Endothelial cell of umbilical vein (primary cell): ENCODE measurements around the gene PLA2G2D. TPM values are rescaled to one million over a fixed set of nuclear protein-coding genes. Genes with fewer than 3 reads are reported as not detected.

Source experiments
- BruUV-seq: library from RNA; stranded (reverse); fragments of 400-500 nt; replicated peaks from 2 replicates; lab custom pipeline; 2021; lab: Mats Ljungman, UMichigan
- CTCF ChIA-PET: fragments of 300-600, 350-600 bp; sonication (Branson Sonifier 250); formaldehyde crosslinking; loops from one replicate; lab custom pipeline; 2021; ENCODE audit warnings: antibody characterized with exemption, inconsistent platforms; lab: Charles Lee
- POLR2A ChIA-PET: fragments of 300-600, 350-600 bp; sonication (Branson Sonifier 250); formaldehyde crosslinking; loops from one replicate; lab custom pipeline; 2021; ENCODE audit warnings: antibody characterized with exemption, inconsistent platforms; lab: Charles Lee
- DNase-seq: peaks from one replicate; pipeline ENCODE4 v3.0.0-alpha.2; 2011; ENCODE audit warnings: low read depth, low spot score
- FAIRE-seq: peaks from 2 replicates; lab custom pipeline; 2011; peaks lifted over from hg19 to GRCh38; lab: Jason Lieb, UNC
- H2AFZ ChIP-seq: 2 replicates; pipeline ENCODE4 v1.6.0; 2012; ENCODE audit warnings: low read depth, low read length, control low read depth, inconsistent platforms
- H3K27ac ChIP-seq: 2 replicates; pipeline ENCODE4 v1.5.1; 2011; ENCODE audit warnings: low read depth, mild to moderate bottlenecking, control low read depth, low read length, moderate library complexity; ENCODE audit not compliant: insufficient read depth
- H3K27me3 ChIP-seq, 2 experiments: 2 replicates each; pipeline versions ENCODE4 v1.6.0 to v1.6.1; 2011; ENCODE audit warnings: low read length in 2 of 2, mixed read lengths in 1 of 2; ENCODE audit not compliant: control insufficient read depth in 2 of 2, insufficient read depth in 2 of 2
- H3K36me3 ChIP-seq, 2 experiments: 2 replicates in 1 of 2; 3 replicates in 1 of 2; pipeline ENCODE4 v1.5.1; 2011; ENCODE audit warnings: low read length in 2 of 2, mild to moderate bottlenecking in 1 of 2, moderate library complexity in 1 of 2; ENCODE audit not compliant: control insufficient read depth in 2 of 2, insufficient read depth in 2 of 2; ENCODE audit errors: extremely low read depth in 1 of 2
- H3K4me1 ChIP-seq: 3 replicates; pipeline ENCODE4 v1.5.1; 2011; ENCODE audit warnings: mild to moderate bottlenecking, low read length; ENCODE audit not compliant: control insufficient read depth, insufficient read depth; ENCODE audit errors: extremely low read depth
- H3K4me2 ChIP-seq: 2 replicates; pipeline ENCODE4 v1.6.1; 2011; ENCODE audit warnings: low read length, control low read depth, mixed read lengths; ENCODE audit not compliant: insufficient read depth
- H3K4me3 ChIP-seq, 3 experiments: fragments of 200-600 bp in 1 of 3; sonication (generic), shearing (Covaris generic) in 1 of 3; replicated peaks in 1 of 3; 2 replicates each; pipeline ENCODE4 v1.5.1; 2011 to 2016; ENCODE audit warnings: control low read depth in 3 of 3, low read length in 3 of 3, mild to moderate bottlenecking in 2 of 3, inconsistent platforms in 1 of 3, low read depth in 1 of 3, moderate library complexity in 1 of 3; ENCODE audit not compliant: insufficient read depth in 1 of 3
- H3K79me2 ChIP-seq: 2 replicates; pipeline ENCODE4 v1.6.0; 2012; ENCODE audit warnings: low read length, inconsistent platforms; ENCODE audit not compliant: control insufficient read depth, insufficient read depth
- H3K9ac ChIP-seq: replicated peaks from 2 replicates; pipeline ENCODE3; 2011; ENCODE audit warnings: low read length, control low read depth; ENCODE audit not compliant: insufficient read depth; ENCODE audit errors: extremely low read depth
- H3K9me1 ChIP-seq: replicated peaks from 3 replicates; pipeline ENCODE4 v1.6.0; 2011; ENCODE audit warnings: mild to moderate bottlenecking, low read length; ENCODE audit not compliant: control insufficient read depth, insufficient read depth; ENCODE audit errors: extremely low read depth
- H3K9me3 ChIP-seq: replicated peaks from 2 replicates; pipeline ENCODE4 v1.5.1; 2012; ENCODE audit warnings: low read length, inconsistent platforms; ENCODE audit not compliant: control insufficient read depth, insufficient read depth
- H4K20me1 ChIP-seq: replicated peaks from 2 replicates; pipeline ENCODE3; 2011; ENCODE audit warnings: mild to moderate bottlenecking, low read length; ENCODE audit not compliant: control insufficient read depth, insufficient read depth; ENCODE audit errors: extremely low read depth
- EZH2 ChIP-seq: IDR thresholded peaks from 2 replicates; pipeline ENCODE4 v1.6.1; 2012; ENCODE audit warnings: borderline replicate concordance, low read depth, mild to moderate bottlenecking, moderate library complexity, low read length, inconsistent platforms; ENCODE audit not compliant: severe bottlenecking
- FOS ChIP-seq: IDR thresholded peaks from 2 replicates; pipeline ENCODE4 v1.6.1; 2011; ENCODE audit warnings: mild to moderate bottlenecking, low read length, moderate library complexity, borderline replicate concordance; ENCODE audit not compliant: insufficient read depth
- GATA2 ChIP-seq: IDR thresholded peaks from 2 replicates; pipeline ENCODE4 v1.7.0; 2011; ENCODE audit warnings: low read depth, mild to moderate bottlenecking, moderate library complexity, mixed read lengths, low read length; ENCODE audit not compliant: insufficient read length, insufficient read depth
- JUN ChIP-seq: IDR thresholded peaks from 2 replicates; pipeline ENCODE4 v1.6.1; 2011; ENCODE audit warnings: borderline replicate concordance, low read depth; ENCODE audit not compliant: insufficient read length, insufficient read depth
- MYC ChIP-seq: IDR thresholded peaks from one replicate; pipeline ENCODE4 v1.6.1; 2011; ENCODE audit warnings: mild to moderate bottlenecking, low read depth, low read length
- POLR2A ChIP-seq: IDR thresholded peaks from 2 replicates; pipeline ENCODE4 v1.6.1; 2012; ENCODE audit warnings: low read depth, mild to moderate bottlenecking, control low read depth, low read length
- POLR2AphosphoS5 ChIP-seq: IDR thresholded peaks from 2 replicates; pipeline ENCODE4 v1.6.1; 2012; ENCODE audit warnings: low read depth, mild to moderate bottlenecking, control low read depth, low read length, moderate library complexity; ENCODE audit not compliant: insufficient read depth
- dilution Hi-C: fragments of 300-500 bp; cut with MboI; formaldehyde crosslinking; loops from one replicate; pipeline ENCODE4 v1.15.0; 2019; ENCODE audit warnings: low sequenced_read_pairs; ENCODE audit not compliant: extremely low pct_ligation_motif_present
- intact Hi-C: fragments of 100-400 bp; cut with micrococcal nuclease; formaldehyde crosslinking; loops from one replicate; pipeline ENCODE4 v1.10.0; 2022
- polyA plus RNA-seq, 4 experiments: library from polyadenylated mRNA; depleted of rRNA in 3 of 4; stranded (reverse) in 3 of 4; unstranded in 1 of 4; fragments of >200 nt; gene quantifications; 2 replicates each; pipeline versions ENCODE4 v1.2.1 to v1.2.3, GENCODE V29; 2011 to 2012; ENCODE audit warnings: missing spikeins in 1 of 4
- total RNA-seq: library from RNA; stranded (reverse); gene quantifications from 2 replicates; pipeline ENCODE4 v1.2.3, GENCODE V29; 2021
- TF ChIP-seq, protein P1 (sequence below), 2 donors: IDR thresholded peaks; 1 replicate in 1 of 2; 2 replicates in 1 of 2; pipeline ENCODE4 v1.5.1; 2011; ENCODE audit warnings: low read length in 2 of 2, mild to moderate bottlenecking in 2 of 2, moderate library complexity in 2 of 2, control low read depth in 1 of 2, inconsistent platforms in 1 of 2, low read depth in 1 of 2; ENCODE audit not compliant: insufficient read depth in 1 of 2; ENCODE audit errors: extremely low read depth in 1 of 2
- TF ChIP-seq, protein P2 (sequence below): IDR thresholded peaks from 2 replicates; pipeline ENCODE4 v1.6.1; 2011; ENCODE audit not compliant: insufficient read depth, insufficient read length

Gene PLA2G2D
- total and polyA plus RNA-seq, 2 donors (not counting 3 experiments of a cell fraction or from before 2014, with no cell fraction given) = not detected

DNA sequence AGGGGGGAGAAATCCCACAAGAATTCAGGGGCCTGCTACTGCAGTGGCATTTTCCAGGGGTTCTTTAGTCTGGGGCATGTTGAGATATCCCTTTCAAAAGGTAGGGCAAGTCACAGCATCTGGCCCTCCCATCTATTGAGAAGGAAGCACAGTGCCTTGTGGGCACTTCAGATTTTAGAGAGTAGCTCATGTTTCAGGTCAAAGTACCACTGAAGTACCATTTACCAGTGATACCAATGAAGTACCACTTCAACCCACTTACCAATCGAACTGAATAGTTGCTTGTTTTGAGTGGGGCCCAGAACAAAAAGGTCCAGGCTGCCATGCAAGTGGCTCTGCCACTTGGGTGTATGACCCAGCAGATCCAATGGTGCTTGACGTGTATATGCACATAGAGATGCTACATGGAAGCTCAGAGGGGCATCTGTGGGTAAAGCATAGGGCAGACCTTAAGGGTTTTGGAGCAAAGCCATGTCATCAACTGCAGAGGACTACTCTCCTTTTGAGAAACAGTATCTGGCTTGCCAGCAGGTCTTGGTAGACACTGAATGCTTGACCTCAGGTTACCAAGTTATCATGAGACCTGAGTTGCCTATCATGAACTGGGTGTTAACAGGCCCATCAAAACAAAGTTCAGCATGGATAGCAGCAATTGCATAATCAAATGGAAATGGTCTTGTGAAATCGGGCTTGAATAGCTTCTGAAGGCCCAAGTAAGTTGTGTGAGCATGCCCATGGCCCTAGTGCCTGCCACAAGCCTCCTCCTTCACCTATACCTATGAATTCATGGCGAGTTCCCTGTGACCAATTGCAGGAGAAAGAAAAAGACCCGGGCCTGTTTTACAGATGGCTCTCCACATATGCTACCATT, 23.5 kb downstream of the PLA2G2D start:
- no TSS peak for BruUV-seq
- no peak for DNase-seq
- Histone ChIP-seq H3K4me2 (no peak overlapping the region), H3K27me3 (peaks cover 2 to 8% of the 10 kb centered on the region in 2 experiments), H3K9me1 (no peaks in the 10 kb centered on the region), H3K4me1 (no peaks in the 10 kb centered on the region), H2AFZ (no peak overlapping the region), H3K9me3 (no peaks in the 10 kb centered on the region), H4K20me1 (no peaks in the 10 kb centered on the region), H3K9ac (no peak overlapping the region), H3K4me3 (no peak overlapping the region), H3K27ac (no peak overlapping the region), H3K36me3 (no peaks in the 10 kb centered on the region), H3K79me2 (no peaks in the 10 kb centered on the region)
- intact Hi-C loops = no loop called here
- ChIA-PET CTCF (interaction anchor here (1.4 to 1.5 kb wide), 2 partner anchors 15 to 56 kb away, joined by 4 read pairs; no protein-coding TSS in a partner anchor), POLR2A (no interaction called here)
- FAIRE-seq = no peak
- dilution Hi-C loops = no loop called here
- TF ChIP-seq EZH2 (no peak), FOS (no peak), POLR2A (no peak), MYC (no peak), JUN (no peak), POLR2AphosphoS5 (no peak), GATA2 (no peak)
- TF ChIP-seq, protein P1, sequence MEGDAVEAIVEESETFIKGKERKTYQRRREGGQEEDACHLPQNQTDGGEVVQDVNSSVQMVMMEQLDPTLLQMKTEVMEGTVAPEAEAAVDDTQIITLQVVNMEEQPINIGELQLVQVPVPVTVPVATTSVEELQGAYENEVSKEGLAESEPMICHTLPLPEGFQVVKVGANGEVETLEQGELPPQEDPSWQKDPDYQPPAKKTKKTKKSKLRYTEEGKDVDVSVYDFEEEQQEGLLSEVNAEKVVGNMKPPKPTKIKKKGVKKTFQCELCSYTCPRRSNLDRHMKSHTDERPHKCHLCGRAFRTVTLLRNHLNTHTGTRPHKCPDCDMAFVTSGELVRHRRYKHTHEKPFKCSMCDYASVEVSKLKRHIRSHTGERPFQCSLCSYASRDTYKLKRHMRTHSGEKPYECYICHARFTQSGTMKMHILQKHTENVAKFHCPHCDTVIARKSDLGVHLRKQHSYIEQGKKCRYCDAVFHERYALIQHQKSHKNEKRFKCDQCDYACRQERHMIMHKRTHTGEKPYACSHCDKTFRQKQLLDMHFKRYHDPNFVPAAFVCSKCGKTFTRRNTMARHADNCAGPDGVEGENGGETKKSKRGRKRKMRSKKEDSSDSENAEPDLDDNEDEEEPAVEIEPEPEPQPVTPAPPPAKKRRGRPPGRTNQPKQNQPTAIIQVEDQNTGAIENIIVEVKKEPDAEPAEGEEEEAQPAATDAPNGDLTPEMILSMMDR (IDR thresholded peaks at IDR 0.05; ENCODE audit: extremely low read depth in 1 of 2, insufficient read depth in 1 of 2, low read depth in 1 of 2, low read length in 2 of 2) = no peak
- TF ChIP-seq, protein P2, sequence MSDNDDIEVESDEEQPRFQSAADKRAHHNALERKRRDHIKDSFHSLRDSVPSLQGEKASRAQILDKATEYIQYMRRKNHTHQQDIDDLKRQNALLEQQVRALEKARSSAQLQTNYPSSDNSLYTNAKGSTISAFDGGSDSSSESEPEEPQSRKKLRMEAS = no peak
